ENCODE measurements around the gene POC1A. TPM values are rescaled to one million over a fixed set of nuclear protein-coding genes. Genes with fewer than 3 reads are reported as not detected.

POC1A gene
- total RNA-seq, 1 experiment from 2014 or later = 43.0 TPM

- Histone ChIP-seq H3K9me2 (replicated peaks; ENCODE audit: low read length) (no peaks in the 10 kb centered on the region), H3F3A (ENCODE audit: low read length, unreplicated experiment) (no peaks in the 10 kb centered on the region), H3K4me2 (ENCODE audit: low read length) (no peak overlapping the region), H3K4me3 (ENCODE audit: low read length) (no peak overlapping the region), H3K27me3 (ENCODE audit: low read length) (no peaks in the 10 kb centered on the region), H2AFZ (ENCODE audit: low read length) (no peak overlapping the region), H3K9ac (ENCODE audit: low read length) (no peak overlapping the region), H3K4me1 (ENCODE audit: insufficient read depth, low read length) (peaks cover 16% of the 10 kb centered on the region), H3K79me2 (ENCODE audit: low read length) (no peaks in the 10 kb centered on the region), H4K20me1 (ENCODE audit: low read length) (no peaks in the 10 kb centered on the region), H3K27ac (ENCODE audit: low read length) (peak overlapping the region; percentile 73; the same call in 1 of the 2 replicates), H3K9me3 (ENCODE audit: low read length) (no peaks in the 10 kb centered on the region), H3K36me3 (ENCODE audit: low read depth, low read length) (peaks cover 8% of the 10 kb centered on the region; the same call in 1 of the 2 replicates)
- ChIA-PET CTCF (no interaction called here), POLR2A (ENCODE audit: unreplicated experiment) (no interaction called here)
- BruUV-seq (replicated peaks) = no TSS peak
- ATAC-seq = no peak
- TF ChIP-seq CTCF (conservative IDR thresholded peaks at IDR 0.05; ENCODE audit: low read depth, low read length) (no peak), EZH2phosphoT487 (IDR thresholded peaks at IDR 0.05; ENCODE audit: borderline replicate concordance, low read length) (no peak), EZH2 (IDR thresholded peaks at IDR 0.05; ENCODE audit: low read length, unreplicated experiment) (no peak)
- intact Hi-C loops (cut with micrococcal nuclease) = no loop called here
- no peak for DNase-seq
Observed at GRCh38 chr3:52090933-52091468, 63.2 kb downstream of the POC1A start.

GRCh38 chr3:52090131-52090932, 63.9 kb downstream of the POC1A start:
- H3K9me2 ChIP-seq (replicated peaks; ENCODE audit: low read length) = no peaks in the 10 kb centered on the region
- POLR2A ChIA-PET (ENCODE audit: unreplicated experiment) = no interaction called here
- no peaks in the 10 kb centered on the region for H3K79me2 ChIP-seq (ENCODE audit: low read length)
- H3K4me1 ChIP-seq (ENCODE audit: insufficient read depth, low read length) = peaks cover 16% of the 10 kb centered on the region
- no peaks in the 10 kb centered on the region for H3F3A ChIP-seq (ENCODE audit: low read length, unreplicated experiment)
- ATAC-seq = peak; percentile 83
- H3K4me2 ChIP-seq (ENCODE audit: low read length) = peak overlapping the region; percentile 28
- no TSS peak for BruUV-seq (replicated peaks)
- peak overlapping the region; percentile 35 for H3K9ac ChIP-seq (ENCODE audit: low read length)
- no peaks in the 10 kb centered on the region for H4K20me1 ChIP-seq (ENCODE audit: low read length)
- intact Hi-C loops (cut with micrococcal nuclease) = no loop called here
- H3K9me3 ChIP-seq (ENCODE audit: low read length) = no peaks in the 10 kb centered on the region
- peaks cover 8% of the 10 kb centered on the region; the same call in 1 of the 2 replicates for H3K36me3 ChIP-seq (ENCODE audit: low read depth, low read length)
- no peak overlapping the region for H3K4me3 ChIP-seq (ENCODE audit: low read length)
- no peaks in the 10 kb centered on the region for H3K27me3 ChIP-seq (ENCODE audit: low read length)
- CTCF ChIA-PET = no interaction called here
- DNase-seq = peak; percentile 68
- no peak for TF ChIP-seq CTCF (conservative IDR thresholded peaks at IDR 0.05; ENCODE audit: low read depth, low read length)
- TF ChIP-seq EZH2 (IDR thresholded peaks at IDR 0.05; ENCODE audit: low read length, unreplicated experiment) = no peak
- no peak for TF ChIP-seq EZH2phosphoT487 (IDR thresholded peaks at IDR 0.05; ENCODE audit: borderline replicate concordance, low read length)
- peak overlapping the region; percentile 73 for H3K27ac ChIP-seq (ENCODE audit: low read length)
- H2AFZ ChIP-seq (ENCODE audit: low read length) = no peak overlapping the region

- H3K4me1 ChIP-seq (ENCODE audit: insufficient read depth, low read length) = peaks cover 16% of the 10 kb centered on the region
- no peak overlapping the region for H3K9ac ChIP-seq (ENCODE audit: low read length)
- peak overlapping the region; percentile 28; the same call in 1 of the 2 replicates for H3K4me2 ChIP-seq (ENCODE audit: low read length)
- no peak overlapping the region for H3K4me3 ChIP-seq (ENCODE audit: low read length)
- no peak overlapping the region for H2AFZ ChIP-seq (ENCODE audit: low read length)
- H3K36me3 ChIP-seq (ENCODE audit: low read depth, low read length) = peaks cover 8% of the 10 kb centered on the region; the same call in 1 of the 2 replicates
- H3F3A ChIP-seq (ENCODE audit: low read length, unreplicated experiment) = no peaks in the 10 kb centered on the region
- peak; percentile 10; the same call in 1 of the 2 replicates for ATAC-seq
- BruUV-seq (replicated peaks) = no TSS peak
- no peaks in the 10 kb centered on the region for H3K9me3 ChIP-seq (ENCODE audit: low read length)
- intact Hi-C loops (cut with micrococcal nuclease) = no loop called here
- H3K9me2 ChIP-seq (replicated peaks; ENCODE audit: low read length) = no peaks in the 10 kb centered on the region
- no peak for TF ChIP-seq EZH2 (IDR thresholded peaks at IDR 0.05; ENCODE audit: low read length, unreplicated experiment)
- no peak for TF ChIP-seq CTCF (conservative IDR thresholded peaks at IDR 0.05; ENCODE audit: low read depth, low read length)
- TF ChIP-seq EZH2phosphoT487 (IDR thresholded peaks at IDR 0.05; ENCODE audit: borderline replicate concordance, low read length) = no peak
- H3K27me3 ChIP-seq (ENCODE audit: low read length) = no peaks in the 10 kb centered on the region
- no peak for DNase-seq
- POLR2A ChIA-PET (ENCODE audit: unreplicated experiment) = no interaction called here
- no peaks in the 10 kb centered on the region for H4K20me1 ChIP-seq (ENCODE audit: low read length)
- CTCF ChIA-PET = no interaction called here
- no peaks in the 10 kb centered on the region for H3K79me2 ChIP-seq (ENCODE audit: low read length)
- H3K27ac ChIP-seq (ENCODE audit: low read length) = peak overlapping the region; percentile 73
Observed at GRCh38 chr3:52089691-52090090, 64.5 kb downstream of the POC1A start.
